K562 (cell line): Measurements from ENCODE around the gene SCYL1. TPM values are rescaled to one million over a fixed set of nuclear protein-coding genes. Genes with fewer than 3 reads are reported as not detected.

Source experiments
- BCL6 ChIP-seq: fragments of 250-450 bp; sonication (Bioruptor Pico); IDR thresholded peaks from 2 replicates; pipeline ENCODE4 v1.4.0; 2020
- BMI1 ChIP-seq: fragments of 150-350 bp; IDR thresholded peaks from 2 replicates; pipeline ENCODE4 v1.6.1; 2014; ENCODE audit warnings: low read length
- GABPB2 ChIP-seq: fragments of 250-450 bp; sonication (Bioruptor Pico); conservative IDR thresholded peaks from 2 replicates; pipeline ENCODE4 v1.5.1; 2021; ENCODE audit warnings: mild to moderate bottlenecking
- HEY1 ChIP-seq: fragments of 250-450 bp; sonication (Bioruptor Pico); IDR thresholded peaks from 2 replicates; pipeline ENCODE4 v1.5.0; 2020; ENCODE audit warnings: mild to moderate bottlenecking, moderate library complexity, borderline replicate concordance
- MCM2 ChIP-seq: fragments of 450-650 bp; IDR thresholded peaks from 2 replicates; pipeline ENCODE4 v1.6.1; 2017; ENCODE audit warnings: low read depth, mild to moderate bottlenecking
- NFE2L1 ChIP-seq: fragments of 450-650 bp; IDR thresholded peaks from 2 replicates; pipeline ENCODE4 v1.6.1; 2016; ENCODE audit warnings: missing genetic modification characterization, low read depth, mild to moderate bottlenecking, missing compliant biosample characterization, moderate library complexity, borderline replicate concordance
- NUFIP1 ChIP-seq: fragments of 450-650 bp; IDR thresholded peaks from 2 replicates; pipeline ENCODE4 v1.6.1; 2018; ENCODE audit not compliant: partially characterized antibody
- PHTF2 ChIP-seq: fragments of 250-450 bp; sonication (Bioruptor Pico); IDR thresholded peaks from 2 replicates; pipeline ENCODE4 v1.5.0; 2021; ENCODE audit warnings: mild to moderate bottlenecking
- POLR2G ChIP-seq: fragments of 200-400 bp; formaldehyde crosslinking; IDR thresholded peaks from 2 replicates; pipeline ENCODE4 v1.6.1; 2017; ENCODE audit warnings: low read depth, mild to moderate bottlenecking, antibody characterized with exemption, low read length, moderate library complexity
- PPARD ChIP-seq: fragments of 250-450 bp; sonication (Bioruptor Pico); IDR thresholded peaks from 2 replicates; pipeline ENCODE4 v1.8.0; 2022; ENCODE audit warnings: inconsistent platforms, mild to moderate bottlenecking, moderate library complexity
- PRDM10 ChIP-seq: fragments of 450-650 bp; IDR thresholded peaks from 2 replicates; pipeline ENCODE4 v1.6.1; 2018; ENCODE audit not compliant: partially characterized antibody
- RBM25 ChIP-seq: fragments of 200-400 bp; formaldehyde crosslinking; IDR thresholded peaks from 2 replicates; pipeline ENCODE4 v1.6.1; 2018; ENCODE audit warnings: low read length, low read depth, moderate library complexity; ENCODE audit not compliant: severe bottlenecking
- RERE ChIP-seq: sonication (generic); formaldehyde crosslinking; IDR thresholded peaks from 2 replicates; pipeline ENCODE4 v1.8.0; 2023; ENCODE audit warnings: missing genetic modification reagents, mild to moderate bottlenecking, borderline replicate concordance
- U2AF2 ChIP-seq: fragments of 200-400 bp; formaldehyde crosslinking; optimal IDR thresholded peaks from 2 replicates; pipeline ENCODE3; 2017; ENCODE audit warnings: low read depth, mild to moderate bottlenecking, low read length
- ZNF121 ChIP-seq: sonication (generic); formaldehyde crosslinking; conservative IDR thresholded peaks from 2 replicates; pipeline ENCODE4 v1.8.0; 2022; ENCODE audit warnings: missing genetic modification reagents
- ZNF217 ChIP-seq: sonication (generic); formaldehyde crosslinking; IDR thresholded peaks from 2 replicates; pipeline ENCODE4 v1.8.0; 2022; ENCODE audit warnings: mild to moderate bottlenecking, missing genetic modification reagents
- ZNF584 ChIP-seq: fragments of 200-800 bp; sonication (Bioruptor generic); IDR thresholded peaks from 2 replicates; pipeline ENCODE4 v1.6.1; 2016; ENCODE audit warnings: low read depth, mild to moderate bottlenecking, missing genetic modification characterization, missing compliant biosample characterization
- ZNF695 ChIP-seq: fragments of 450-650 bp; formaldehyde crosslinking; IDR thresholded peaks from 2 replicates; pipeline ENCODE4 v1.4.0; 2020; ENCODE audit warnings: mild to moderate bottlenecking, moderate library complexity
- polyA plus RNA-seq, 8 experiments: library from polyadenylated mRNA; depleted of rRNA in 4 of 8; stranded (reverse) in 5 of 8; unstranded in 3 of 8; fragments of >200 nt; fragmentation: Nextera tagmentation in 2 of 8; fragmentation: Illumina TruSeq in 1 of 8; extraction: Ambion mirVana in 2 of 8; extraction: Trizol in 1 of 8; gene quantifications; 2 replicates each; pipeline versions ENCODE4 v1.2.1 to v1.2.3, GENCODE V29; 2011 to 2014; ENCODE audit warnings: inconsistent platforms in 1 of 8, missing spikeins in 1 of 8
- total RNA-seq, 7 experiments: library from RNA; depleted of rRNA in 6 of 7; stranded (reverse); fragments of >200 nt in 6 of 7; fragmentation: Illumina TruSeq in 2 of 7; extraction: Trizol in 2 of 7; gene quantifications; 2 replicates each; pipeline versions ENCODE4 v1.2.1 to v1.2.3, GENCODE V29; 2011 to 2021; ENCODE audit warnings: low replicate concordance in 1 of 7

Gene SCYL1
- total and polyA plus RNA-seq, 9 of the 15 experiments (the other 6 are each of a cell fraction or from before 2014, with no cell fraction given): 1.9 to 145 (median 57.6) TPM

GRCh38 chr11:65553301-65554001, 28.6 kb downstream of the SCYL1 start (continued):
- TF ChIP-seq NUFIP1: no peak
- TF ChIP-seq MCM2: no peak
- no peak for TF ChIP-seq HEY1 (CRISPR knock-in tag)
- no peak for TF ChIP-seq ZNF121 (CRISPR knock-in tag)
- peak; percentile 76 for TF ChIP-seq PRDM10
- TF ChIP-seq PHTF2: no peak
- no peak for TF ChIP-seq BMI1
- no peak for TF ChIP-seq PPARD (CRISPR knock-in tag)
- no peak for TF ChIP-seq RBM25
- TF ChIP-seq ZNF584 (CRISPR knock-in tag): no peak
- TF ChIP-seq NFE2L1 (tag): no peak
- TF ChIP-seq ZNF695 (CRISPR knock-in tag): no peak
- TF ChIP-seq BCL6 (CRISPR knock-in tag): no peak
- no peak for TF ChIP-seq U2AF2
- 0 out of 2 replicates have a peak, but pooled peaks have one; percentile 33 for TF ChIP-seq POLR2G
- no peak for TF ChIP-seq GABPB2 (CRISPR knock-in tag)
- no peak for TF ChIP-seq ZNF217 (CRISPR knock-in tag)
- no peak for TF ChIP-seq RERE (CRISPR knock-in tag)
